Endothelial cell of hepatic sinusoid (primary cell): ENCODE results near the gene MST1.

Source experiments
- in situ Hi-C: cut with HindIII; loops from 2 replicates; pipeline ENCODE4 v1.10.0; 2017; ENCODE audit warnings: low sequenced_read_pairs

MST1 gene

GRCh38 chr3:49680493-49681231, 8.6 kb downstream of the MST1 start:
- in situ Hi-C loops, result no loop called here

- in situ Hi-C loops, result loop anchor here (5.0 kb wide), 2 partner anchors 71 to 96 kb away; no protein-coding TSS in a partner anchor
Measured at GRCh38 chr3:49675912-49676311, 13.4 kb downstream of the MST1 start.

GRCh38 chr3:49674497-49674983, 14.7 kb downstream of the MST1 start:
- in situ Hi-C loops, result loop anchor here (5.0 kb wide), 1 partner anchor 102 kb away; no protein-coding TSS in a partner anchor

- in situ Hi-C loops, result loop anchor here (5.0 kb wide), 1 partner anchor 102 kb away; no protein-coding TSS in a partner anchor
Measured at GRCh38 chr3:49673715-49674496, 15.4 kb downstream of the MST1 start, which contains the start of gene APEH. Gene APEH, plus strand, starts transcription at chr3:49674351. Its CDS starts 51 bp downstream, at chr3:49674402.

- in situ Hi-C loops, result loop anchor here (5.0 kb wide), 1 partner anchor 101 kb away; no protein-coding TSS in a partner anchor
Measured at GRCh38 chr3:49673121-49673714, 16.1 kb downstream of the MST1 start.

GRCh38 chr3:49671291-49672288, 17.7 kb downstream of the MST1 start:
- in situ Hi-C loops, result loop anchor here (5.0 kb wide), 1 partner anchor 99 kb away; no protein-coding TSS in a partner anchor

GRCh38 chr3:49670940-49671290, 18.4 kb downstream of the MST1 start:
- in situ Hi-C loops, result loop anchor here (5.0 kb wide), 1 partner anchor 99 kb away; no protein-coding TSS in a partner anchor

- in situ Hi-C loops, result no loop called here
Measured at GRCh38 chr3:49669352-49669751, 19.9 kb downstream of the MST1 start.

GRCh38 chr3:49668861-49669260, 20.4 kb downstream of the MST1 start:
- in situ Hi-C loops, result no loop called here

- in situ Hi-C loops, result no loop called here
Measured at GRCh38 chr3:49668414-49668797, 20.9 kb downstream of the MST1 start.

- in situ Hi-C loops, result no loop called here
Measured at GRCh38 chr3:49667701-49668413, 21.4 kb downstream of the MST1 start.

GRCh38 chr3:49666592-49666991, 22.7 kb downstream of the MST1 start:
- in situ Hi-C loops, result no loop called here

GRCh38 chr3:49665822-49666519, 23.3 kb downstream of the MST1 start:
- in situ Hi-C loops, result no loop called here

- in situ Hi-C loops, result no loop called here
Measured at GRCh38 chr3:49664300-49664699, 25.0 kb downstream of the MST1 start.

GRCh38 chr3:49663831-49664230, 25.4 kb downstream of the MST1 start:
- in situ Hi-C loops, result no loop called here

GRCh38 chr3:49662720-49663413, 26.4 kb downstream of the MST1 start:
- in situ Hi-C loops, result no loop called here

- in situ Hi-C loops, result no loop called here
Measured at GRCh38 chr3:49662021-49662420, 27.3 kb downstream of the MST1 start.

GRCh38 chr3:49661281-49661680, 28.0 kb downstream of the MST1 start:
- in situ Hi-C loops, result no loop called here
